Measurements from ENCODE around the gene CENPL. TPM values are rescaled to one million over a fixed set of nuclear protein-coding genes. Genes with fewer than 3 reads are reported as not detected.

Gene CENPL
- polyA plus RNA-seq, 1 experiment, result 8.7 TPM

DNA sequence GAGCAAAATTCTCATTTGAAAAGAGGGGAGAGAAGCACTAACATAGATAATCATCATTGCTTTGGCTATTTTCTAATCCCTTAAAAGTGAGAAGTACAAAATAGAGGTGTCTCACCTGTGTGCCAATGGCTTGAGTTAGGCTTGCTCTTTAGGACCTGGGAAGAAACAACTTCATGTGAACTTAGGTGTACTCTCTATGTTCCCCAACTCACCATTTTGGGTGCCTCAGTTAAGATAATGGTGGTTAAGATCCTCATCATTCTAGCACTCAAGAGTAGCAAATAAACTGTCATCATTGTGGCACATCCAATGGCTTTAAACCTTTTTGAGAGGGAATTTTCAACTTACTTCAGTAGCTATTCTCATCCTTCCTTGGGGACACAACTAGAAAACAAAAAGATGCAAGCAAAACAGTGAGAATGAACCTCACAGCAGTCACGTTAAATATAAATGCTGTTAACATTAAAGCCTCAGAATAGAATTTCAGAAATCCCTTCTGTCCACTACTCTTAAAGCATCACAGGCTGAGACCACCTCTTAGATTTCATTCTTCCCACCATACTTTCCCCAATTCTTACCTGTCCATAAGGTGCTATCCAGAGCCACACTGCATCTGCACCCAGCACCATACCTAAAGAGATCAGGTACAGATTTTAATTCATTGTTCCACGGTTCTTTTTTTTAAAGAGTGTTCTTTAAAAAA is 41.9 kb upstream of the CENPL start:
- H3K4me3 ChIP-seq (ENCODE audit: low read depth, low read length), result peak overlapping the region; percentile 95
- CTCF ChIA-PET, result no interaction called here

DNA sequence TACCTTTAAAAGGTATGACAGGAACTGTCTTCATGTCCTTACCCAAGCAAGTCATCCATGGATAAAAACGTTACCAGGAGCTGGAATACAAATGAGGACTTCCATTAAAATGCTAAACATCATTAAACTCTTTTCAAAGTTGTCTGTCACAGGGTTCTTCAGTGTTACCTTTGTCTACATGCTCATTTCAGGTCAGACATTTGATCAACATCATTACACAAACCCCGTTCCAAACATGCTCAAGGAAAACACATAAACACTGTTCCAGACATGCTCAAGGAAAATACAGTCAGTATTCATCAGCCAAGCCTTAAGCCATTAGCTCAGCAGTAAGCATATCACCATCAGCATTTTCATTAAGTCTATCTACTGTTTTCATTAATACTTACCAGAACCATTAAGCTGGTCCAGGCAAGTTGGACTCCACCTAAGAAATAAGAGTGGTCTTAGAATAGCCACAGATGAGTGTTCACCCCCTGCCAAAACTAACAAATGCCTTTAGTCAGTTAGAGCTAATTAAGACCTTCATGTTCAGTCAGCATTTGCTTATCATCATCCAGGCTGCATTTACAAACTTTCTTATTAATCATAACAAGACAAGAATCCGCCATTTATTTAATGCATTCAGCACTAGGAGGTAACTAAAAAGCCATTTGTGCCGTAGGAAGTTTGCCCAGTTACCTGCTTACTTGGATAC is 40.9 kb upstream of the CENPL start:
- no peak overlapping the region for H3K27ac ChIP-seq (ENCODE audit: low read depth, low read length)
- POLR2A ChIA-PET, result interaction anchor here (0.5 to 1.3 kb wide), 7 partner anchors 8 to 436 kb away, joined by 3 to 7 read pairs (median 4); partner anchors contain the start of gene DARS2
- TF ChIP-seq, protein P1, sequence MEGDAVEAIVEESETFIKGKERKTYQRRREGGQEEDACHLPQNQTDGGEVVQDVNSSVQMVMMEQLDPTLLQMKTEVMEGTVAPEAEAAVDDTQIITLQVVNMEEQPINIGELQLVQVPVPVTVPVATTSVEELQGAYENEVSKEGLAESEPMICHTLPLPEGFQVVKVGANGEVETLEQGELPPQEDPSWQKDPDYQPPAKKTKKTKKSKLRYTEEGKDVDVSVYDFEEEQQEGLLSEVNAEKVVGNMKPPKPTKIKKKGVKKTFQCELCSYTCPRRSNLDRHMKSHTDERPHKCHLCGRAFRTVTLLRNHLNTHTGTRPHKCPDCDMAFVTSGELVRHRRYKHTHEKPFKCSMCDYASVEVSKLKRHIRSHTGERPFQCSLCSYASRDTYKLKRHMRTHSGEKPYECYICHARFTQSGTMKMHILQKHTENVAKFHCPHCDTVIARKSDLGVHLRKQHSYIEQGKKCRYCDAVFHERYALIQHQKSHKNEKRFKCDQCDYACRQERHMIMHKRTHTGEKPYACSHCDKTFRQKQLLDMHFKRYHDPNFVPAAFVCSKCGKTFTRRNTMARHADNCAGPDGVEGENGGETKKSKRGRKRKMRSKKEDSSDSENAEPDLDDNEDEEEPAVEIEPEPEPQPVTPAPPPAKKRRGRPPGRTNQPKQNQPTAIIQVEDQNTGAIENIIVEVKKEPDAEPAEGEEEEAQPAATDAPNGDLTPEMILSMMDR (IDR thresholded peaks at IDR 0.05; ENCODE audit: low read depth, low read length), result no peak
- no peak for DNase-seq (ENCODE audit: low read depth, low spot score)
- no peaks in the 10 kb centered on the region for H3K9me3 ChIP-seq (ENCODE audit: control insufficient read depth, insufficient read depth, low read length)
- peak overlapping the region; percentile 95 for H3K4me3 ChIP-seq (ENCODE audit: low read depth, low read length)
- CTCF ChIA-PET, result interaction anchor here (1.1 kb wide), 1 partner anchor 434 kb away, joined by 3 read pairs; no protein-coding TSS in a partner anchor
- H3K27me3 ChIP-seq (ENCODE audit: control insufficient read depth, insufficient read depth, low read length), result no peaks in the 10 kb centered on the region

More for the DNA sequence above, 41.9 kb upstream of the CENPL start:
- no peak for DNase-seq (ENCODE audit: low read depth, low spot score)
- Histone ChIP-seq H3K9me3 (ENCODE audit: control insufficient read depth, insufficient read depth, low read length) (no peaks in the 10 kb centered on the region), H3K27ac (ENCODE audit: low read depth, low read length) (peak overlapping the region; percentile 79), H3K27me3 (ENCODE audit: control insufficient read depth, insufficient read depth, low read length) (no peaks in the 10 kb centered on the region)
- TF ChIP-seq, protein P1 (IDR thresholded peaks at IDR 0.05; ENCODE audit: low read depth, low read length), result no peak
- POLR2A ChIA-PET, result interaction anchor here (0.5 to 2.0 kb wide), 5 partner anchors 9 to 58 kb away, joined by 3 to 32 read pairs (median 6); partner anchors contain the start of gene DARS2

DNA sequence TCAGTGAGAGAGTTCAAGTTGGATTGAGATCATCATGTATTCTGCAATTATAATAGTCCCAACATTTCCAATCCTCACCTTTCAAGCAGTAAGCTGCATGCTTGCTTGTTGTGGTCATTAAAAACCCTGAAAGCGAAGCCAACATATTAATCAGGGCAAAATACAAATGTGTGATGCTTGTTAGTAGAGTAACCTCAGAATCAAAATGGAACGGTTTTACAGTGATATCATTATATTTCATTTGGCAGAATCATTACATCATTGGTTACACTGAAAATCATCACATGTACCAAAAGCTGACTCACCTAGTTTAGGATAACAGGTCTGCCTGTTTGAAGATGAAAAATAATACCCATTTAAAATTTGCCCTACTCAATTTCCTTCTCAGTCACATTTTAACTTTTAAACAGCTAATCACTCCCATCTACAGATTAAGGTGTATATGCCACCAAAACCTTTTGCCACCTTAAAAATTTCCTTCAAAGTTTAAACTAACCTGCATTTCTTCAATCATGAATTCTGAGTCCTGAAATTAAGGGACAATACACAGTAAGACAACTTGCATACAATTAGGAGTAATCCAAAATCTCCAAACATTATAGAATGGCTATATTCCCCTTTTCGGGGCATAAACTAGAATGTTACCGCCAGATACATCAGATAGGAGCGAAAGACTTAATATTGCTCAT is 39.6 kb upstream of the CENPL start:
- CTCF ChIA-PET, result no interaction called here
- POLR2A ChIA-PET, result interaction anchor here (0.7 to 2.1 kb wide), 2 partner anchors 12 to 1003 kb away, joined by 6 to 8 read pairs; no protein-coding TSS in a partner anchor
- H3K4me3 ChIP-seq (ENCODE audit: low read depth, low read length), result peak overlapping the region; percentile 95
- TF ChIP-seq, protein P1 (IDR thresholded peaks at IDR 0.05; ENCODE audit: low read depth, low read length), result no peak
- H3K9me3 ChIP-seq (ENCODE audit: control insufficient read depth, insufficient read depth, low read length), result no peaks in the 10 kb centered on the region
- no peak for DNase-seq (ENCODE audit: low read depth, low spot score)
- H3K27ac ChIP-seq (ENCODE audit: low read depth, low read length), result no peak overlapping the region
- H3K27me3 ChIP-seq (ENCODE audit: control insufficient read depth, insufficient read depth, low read length), result no peaks in the 10 kb centered on the region

DNA sequence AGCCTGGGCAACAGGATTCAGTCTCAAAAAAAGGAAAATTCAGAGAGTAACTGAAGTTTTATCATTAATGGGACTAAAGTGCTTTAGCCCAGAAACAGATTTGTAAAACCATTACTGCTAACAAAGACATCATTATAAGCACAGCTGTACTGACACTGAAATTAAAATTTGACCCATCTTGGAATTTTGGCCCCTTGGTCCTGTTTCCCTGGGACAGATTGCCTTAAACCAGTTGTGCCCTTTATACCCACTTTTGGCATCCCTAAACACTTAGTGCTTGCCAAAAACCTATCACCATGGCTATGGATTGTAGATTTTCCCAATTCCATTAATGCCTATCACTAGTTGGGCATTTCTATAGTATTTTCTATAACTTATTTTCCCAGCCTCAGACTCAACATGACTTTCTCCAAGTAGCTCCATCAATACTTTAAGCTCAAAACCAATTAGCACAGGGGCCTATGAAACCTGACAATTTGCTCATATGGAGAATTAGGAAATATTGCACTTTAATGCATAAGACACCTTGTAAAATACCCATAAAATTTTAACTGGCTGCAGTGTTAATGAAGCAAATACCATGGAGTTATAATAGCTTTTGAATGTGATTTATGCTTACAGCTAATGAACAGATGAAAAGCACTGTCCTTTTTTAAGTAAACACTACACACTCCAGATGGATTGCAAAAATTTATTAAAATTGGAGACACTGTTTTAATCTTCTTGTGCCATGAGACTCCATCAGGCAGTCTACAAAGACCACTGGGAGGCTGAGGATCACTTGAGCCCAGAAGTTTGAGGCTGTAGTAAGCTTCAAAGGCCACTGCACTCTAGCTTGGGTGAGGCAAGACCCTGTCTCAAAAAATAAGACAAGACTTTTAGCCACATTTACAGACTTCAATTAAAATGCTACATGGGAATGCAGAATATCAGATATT is 38.8 kb upstream of the CENPL start:
- peak overlapping the region; percentile 50 for H3K27ac ChIP-seq (ENCODE audit: low read depth, low read length)
- H3K4me3 ChIP-seq (ENCODE audit: low read depth, low read length), result no peak overlapping the region
- TF ChIP-seq, protein P1 (IDR thresholded peaks at IDR 0.05; ENCODE audit: low read depth, low read length), result no peak
- CTCF ChIA-PET, result interaction anchor here (0.8 kb wide), 1 partner anchor 443 kb away, joined by 3 read pairs; no protein-coding TSS in a partner anchor
- no peaks in the 10 kb centered on the region for H3K9me3 ChIP-seq (ENCODE audit: control insufficient read depth, insufficient read depth, low read length)
- DNase-seq (ENCODE audit: low read depth, low spot score), result no peak
- POLR2A ChIA-PET, result interaction anchor here (0.6 to 2.1 kb wide), 2 partner anchors 11 to 38 kb away, joined by 3 to 8 read pairs; no protein-coding TSS in a partner anchor
- no peaks in the 10 kb centered on the region for H3K27me3 ChIP-seq (ENCODE audit: control insufficient read depth, insufficient read depth, low read length)
